Measurements from ENCODE around the gene CIAO1.
A peak's percentile ranks its signal among the peaks of the same experiment; 100 is the strongest.
"Not testable (repeated sequence)": the region's sequence is repeated elsewhere in the genome, so short reads cannot be mapped to it uniquely, and the experiment has no call there.

CIAO1 gene

DNA sequence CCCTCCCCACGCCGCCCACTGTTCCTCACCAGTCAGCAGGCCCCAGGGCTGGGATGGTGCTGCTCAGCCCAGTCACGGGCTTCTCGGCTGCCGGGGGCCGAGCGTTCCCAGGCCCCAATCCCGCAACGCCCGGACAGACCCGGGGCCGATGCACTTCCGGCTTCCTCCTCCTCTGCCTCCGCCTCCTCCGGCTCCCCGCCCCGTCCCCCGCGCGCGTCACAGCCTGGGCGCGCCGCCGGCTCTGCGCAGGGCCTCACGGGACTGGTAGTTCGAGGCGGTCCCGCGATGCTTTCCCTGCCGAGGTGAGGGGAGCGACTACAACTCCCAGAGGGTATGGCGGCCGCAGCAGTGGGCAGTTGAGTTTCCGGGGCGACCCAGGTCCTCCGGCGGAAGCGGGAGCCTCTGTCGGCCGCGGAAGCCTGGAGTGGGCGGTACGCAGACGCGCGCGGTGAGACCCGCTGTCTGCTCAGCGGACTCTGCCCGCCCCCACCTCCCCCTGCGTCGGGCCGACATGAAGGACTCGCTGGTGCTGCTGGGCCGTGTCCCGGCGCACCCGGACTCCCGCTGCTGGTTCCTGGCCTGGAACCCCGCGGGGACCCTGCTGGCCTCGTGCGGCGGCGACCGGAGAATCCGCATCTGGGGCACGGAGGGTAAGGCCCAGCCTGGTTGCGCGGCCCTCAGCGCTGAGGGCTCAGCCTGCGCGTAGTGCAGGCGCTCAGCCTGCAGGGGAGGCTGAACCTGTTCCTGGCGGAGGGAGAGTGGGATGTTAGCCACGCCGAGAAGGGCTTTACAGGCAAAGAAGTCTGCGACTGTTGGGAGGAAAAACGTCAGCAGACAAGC lies at the start of gene CIAO1, which contains the start of gene TMEM127:
Gene CIAO1, plus strand, starts transcription at position 386 of the 840 bp plus-strand sequence. Its CDS starts 126 bp downstream, at position 512.
Gene TMEM127, minus strand, starts transcription at position 158 of the 840 bp plus-strand sequence. CDS start 616 bp downstream, outside the sequence.
- peak; percentile 97 for DNase-seq (ENCODE audit: low read depth)

DNA sequence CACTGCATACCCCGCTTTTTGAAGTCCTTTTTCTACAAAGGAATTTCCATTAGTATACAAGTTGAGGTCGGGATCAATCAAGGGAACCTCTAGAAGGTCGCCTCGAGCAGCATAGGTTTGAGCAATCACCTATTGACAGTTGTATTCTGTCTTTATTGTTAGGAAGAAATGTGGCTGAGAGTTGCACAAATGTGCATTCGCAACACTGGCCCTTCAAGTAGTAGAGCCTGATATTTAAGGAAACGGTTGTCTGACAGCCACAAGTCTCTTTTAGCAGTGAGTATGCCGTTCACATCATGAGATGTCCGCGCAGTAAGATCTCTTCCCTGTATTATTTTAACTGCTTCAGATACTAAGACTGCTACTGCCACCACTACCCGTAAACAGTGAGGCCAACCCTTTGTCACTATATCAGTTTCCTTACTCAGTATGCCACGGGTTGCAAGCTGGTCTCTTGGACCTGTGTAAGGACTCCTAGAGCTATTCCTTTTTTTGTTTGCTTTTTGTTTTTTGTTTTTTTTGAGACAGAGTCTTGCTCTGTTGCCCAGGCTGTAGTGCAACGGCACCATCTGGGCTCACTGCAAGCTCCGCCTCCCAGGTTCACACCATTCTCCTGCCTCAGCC lies 47.4 kb upstream of the CIAO1 start:
- no peak for DNase-seq (ENCODE audit: low read depth)

DNA sequence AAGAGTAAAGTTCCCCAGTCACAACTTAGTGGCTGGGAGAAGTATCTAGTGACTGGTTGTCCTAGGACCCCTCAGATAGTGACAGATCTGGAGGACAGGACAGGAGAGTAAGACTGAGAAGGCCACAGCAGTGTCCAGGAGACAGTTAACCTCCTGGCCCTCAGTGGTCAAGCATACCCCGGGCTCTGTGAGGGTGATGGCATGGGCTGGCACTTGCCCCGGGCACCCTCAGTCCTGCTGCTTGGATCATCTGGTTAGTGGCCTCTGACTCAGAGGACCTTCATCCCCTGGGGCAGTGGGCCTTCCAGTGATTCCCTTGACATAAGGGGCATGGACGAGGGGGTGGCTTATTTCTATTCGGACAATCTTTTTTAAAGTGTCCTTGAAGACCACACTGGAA lies 46.1 kb upstream of the CIAO1 start:
- DNase-seq (ENCODE audit: low read depth): not testable (repeated sequence)

DNA sequence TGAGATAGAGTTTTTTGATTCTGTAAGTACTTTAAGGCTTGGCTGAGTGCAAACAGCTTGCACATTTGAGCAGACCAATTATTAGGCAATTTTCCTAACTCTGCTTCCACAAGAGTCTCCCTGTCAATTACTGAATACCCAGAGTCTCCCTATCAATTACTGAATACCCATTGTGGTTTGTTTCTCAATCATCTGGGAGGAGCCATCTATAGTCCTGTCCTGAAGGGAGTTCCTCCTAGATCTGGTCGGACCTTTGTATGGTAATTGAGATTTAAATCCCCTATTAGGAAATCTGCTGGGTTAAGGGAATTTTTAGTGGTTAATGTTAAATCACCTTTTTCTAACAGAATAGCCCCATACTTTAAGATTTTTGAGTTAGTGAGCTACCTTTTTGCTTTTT lies 44.9 kb upstream of the CIAO1 start:
- DNase-seq (ENCODE audit: low read depth): not testable (repeated sequence)

DNA sequence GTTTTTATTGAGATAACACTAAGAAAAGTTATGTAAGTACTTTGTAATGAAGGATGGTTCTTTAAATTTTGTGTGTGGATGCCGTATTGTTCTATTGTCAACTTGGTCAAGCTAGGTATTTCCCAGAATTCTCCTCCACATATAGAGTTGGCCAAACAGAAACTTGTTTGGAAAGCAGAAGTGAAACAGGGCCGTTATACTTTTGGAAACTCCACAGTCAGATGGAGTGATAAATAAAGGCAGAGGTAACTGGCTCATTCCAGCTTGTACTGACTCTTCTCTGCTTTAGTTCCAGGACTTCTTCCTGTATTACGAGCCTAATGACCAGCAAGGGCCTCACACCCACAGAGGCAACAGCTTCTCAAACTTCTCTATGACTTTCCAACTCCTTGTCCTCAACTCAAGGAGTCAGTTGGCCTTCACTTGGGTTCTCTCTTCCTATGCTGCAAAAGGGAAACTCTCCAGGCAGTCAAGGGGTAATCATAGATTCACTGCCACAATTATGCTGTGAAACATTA lies 41.0 kb upstream of the CIAO1 start:
- no peak for DNase-seq (ENCODE audit: low read depth)

DNA sequence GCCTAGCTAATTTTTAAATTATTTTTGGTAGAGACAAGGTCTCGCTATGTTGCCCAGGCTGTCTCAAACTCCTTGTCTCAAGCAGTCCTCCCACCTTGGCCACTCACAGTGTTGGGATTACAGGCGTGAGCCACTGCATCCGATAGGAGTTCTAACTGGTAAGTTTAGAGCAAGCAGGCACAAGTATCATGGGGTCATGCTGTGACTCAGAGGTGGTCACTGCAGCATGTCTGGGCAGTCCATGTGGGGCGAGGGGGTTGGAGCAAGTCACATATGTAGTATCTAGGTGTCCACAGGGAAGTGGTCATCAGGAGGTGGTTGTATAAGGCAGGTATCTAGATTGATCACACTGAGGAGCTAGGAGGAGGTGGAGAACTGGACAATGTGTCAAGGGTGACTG lies 34.7 kb upstream of the CIAO1 start:
- DNase-seq (ENCODE audit: low read depth): no peak

DNA sequence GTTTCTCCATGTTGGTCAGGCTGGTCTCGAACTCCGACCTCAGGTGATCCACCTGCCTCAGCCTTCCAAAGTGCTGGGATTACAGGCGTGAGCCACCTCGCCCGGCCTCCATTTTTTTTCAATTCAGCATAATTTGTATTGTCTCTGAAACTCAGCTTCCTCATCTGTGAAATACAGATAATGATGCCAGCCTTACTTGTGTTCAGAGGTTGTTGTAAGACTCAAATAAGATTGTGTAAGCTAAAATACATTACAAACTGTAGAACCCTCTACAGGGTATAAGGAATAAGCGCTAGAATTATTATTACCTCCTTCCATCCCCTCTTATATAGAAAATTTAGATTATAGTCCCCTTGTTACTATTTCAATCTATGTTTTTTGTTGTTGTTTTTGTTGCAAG lies 32.6 kb upstream of the CIAO1 start:
- no peak for DNase-seq (ENCODE audit: low read depth)

DNA sequence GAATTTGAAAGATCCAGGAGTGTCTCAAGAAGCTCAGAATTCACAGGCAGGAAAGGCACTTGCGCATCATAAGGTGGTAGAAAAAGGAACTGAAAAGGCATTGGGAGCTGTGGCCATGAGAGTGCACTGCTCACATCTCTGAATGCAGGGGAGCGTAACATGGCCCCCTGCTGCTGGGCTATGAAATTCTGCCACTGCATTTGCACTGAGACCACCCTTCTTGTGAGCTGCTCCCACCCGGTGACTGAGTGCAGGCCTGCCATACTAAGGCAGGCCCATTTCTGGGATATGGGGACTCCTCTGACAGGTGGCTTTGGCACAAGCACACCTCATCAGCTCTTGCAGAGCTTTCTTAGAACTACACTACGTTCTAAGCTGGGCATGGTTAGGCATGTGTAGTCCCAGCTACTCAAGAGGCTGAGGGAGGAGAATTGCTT lies 32.1 kb upstream of the CIAO1 start:
- DNase-seq (ENCODE audit: low read depth): no peak

DNA sequence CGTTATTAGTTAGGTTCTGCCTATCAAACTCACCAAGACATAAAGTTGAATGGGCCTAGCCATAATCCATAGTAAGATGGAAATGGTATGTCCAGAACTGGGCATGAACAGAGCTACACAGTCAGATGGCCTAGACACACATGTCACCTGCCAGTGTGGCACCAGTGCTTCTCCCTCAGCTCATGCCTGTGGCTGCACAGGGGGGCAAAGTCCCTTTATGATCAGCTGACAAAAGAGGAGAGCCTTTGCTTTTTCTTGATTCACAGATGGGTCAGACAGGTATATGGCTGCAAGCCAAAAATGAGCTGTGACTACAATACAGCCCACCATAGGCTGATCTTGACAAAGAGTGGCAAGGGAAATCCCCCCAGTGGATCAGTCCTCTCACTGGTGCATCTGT lies 29.1 kb upstream of the CIAO1 start:
- no peak for DNase-seq (ENCODE audit: low read depth)

DNA sequence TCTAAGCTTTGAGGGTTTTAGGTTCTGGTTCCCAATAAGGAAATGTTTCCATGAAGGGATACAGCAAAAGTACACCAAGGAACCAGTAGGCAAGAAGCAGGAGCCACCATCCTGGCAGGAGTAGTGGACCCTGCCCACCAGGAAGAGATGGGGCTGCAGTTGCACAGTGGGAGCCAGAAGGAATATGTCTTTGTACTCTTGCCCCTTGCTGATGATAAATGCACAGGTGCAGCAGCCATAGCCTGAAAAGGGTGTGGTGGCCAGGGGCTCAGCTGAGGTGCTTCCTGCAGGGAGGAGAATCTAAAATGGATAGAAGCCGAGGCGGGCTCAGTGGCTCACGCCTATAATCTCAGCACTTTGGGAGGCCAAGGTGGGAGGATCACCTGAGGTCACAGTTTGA lies 27.8 kb upstream of the CIAO1 start:
- no peak for DNase-seq (ENCODE audit: low read depth)

DNA sequence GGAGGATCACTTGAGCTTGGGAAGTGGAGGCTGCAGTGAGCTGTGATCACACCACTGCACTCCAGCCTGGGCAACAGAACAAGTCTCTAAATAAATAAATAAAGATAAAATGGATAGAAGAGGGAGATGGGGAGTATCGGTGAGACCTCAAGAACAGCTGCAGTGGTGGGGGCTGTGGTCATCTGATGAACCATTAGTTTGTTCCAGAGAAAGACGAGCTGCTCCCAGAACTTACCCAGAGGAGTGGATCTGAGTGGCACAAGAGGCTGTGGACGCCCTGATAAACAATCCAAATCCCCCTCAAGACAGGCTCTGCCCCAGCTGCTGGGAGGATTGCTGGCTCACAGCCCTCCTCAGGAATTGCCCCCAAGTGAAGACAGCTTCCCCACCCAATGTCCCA lies 26.9 kb upstream of the CIAO1 start:
- DNase-seq (ENCODE audit: low read depth): no peak

DNA sequence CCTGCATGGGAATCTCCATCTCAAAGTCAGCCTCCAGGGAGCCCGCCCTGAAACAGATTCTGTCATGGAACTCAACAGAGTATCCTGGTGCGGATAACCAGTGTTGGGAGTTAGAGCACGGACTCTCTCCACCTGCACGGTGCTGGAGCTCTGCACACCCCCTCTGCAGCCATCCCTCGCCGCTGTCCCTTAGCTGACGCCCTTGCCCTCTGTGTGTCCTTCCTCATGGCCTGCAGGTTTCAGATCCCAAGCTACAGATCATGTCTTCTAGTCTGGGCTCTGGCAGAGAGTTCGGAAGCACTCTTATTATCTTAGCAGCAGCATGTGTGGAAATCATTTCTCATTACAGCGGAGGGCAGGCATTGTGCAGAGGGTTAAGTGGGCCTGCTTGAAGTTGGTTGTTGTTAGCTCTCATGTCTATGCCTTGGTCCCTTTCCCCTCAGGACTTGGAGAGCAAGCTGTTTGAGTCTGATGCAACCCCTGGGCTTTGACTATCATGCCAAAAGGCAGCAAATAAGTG lies 26.2 kb upstream of the CIAO1 start:
- DNase-seq (ENCODE audit: low read depth): no peak

DNA sequence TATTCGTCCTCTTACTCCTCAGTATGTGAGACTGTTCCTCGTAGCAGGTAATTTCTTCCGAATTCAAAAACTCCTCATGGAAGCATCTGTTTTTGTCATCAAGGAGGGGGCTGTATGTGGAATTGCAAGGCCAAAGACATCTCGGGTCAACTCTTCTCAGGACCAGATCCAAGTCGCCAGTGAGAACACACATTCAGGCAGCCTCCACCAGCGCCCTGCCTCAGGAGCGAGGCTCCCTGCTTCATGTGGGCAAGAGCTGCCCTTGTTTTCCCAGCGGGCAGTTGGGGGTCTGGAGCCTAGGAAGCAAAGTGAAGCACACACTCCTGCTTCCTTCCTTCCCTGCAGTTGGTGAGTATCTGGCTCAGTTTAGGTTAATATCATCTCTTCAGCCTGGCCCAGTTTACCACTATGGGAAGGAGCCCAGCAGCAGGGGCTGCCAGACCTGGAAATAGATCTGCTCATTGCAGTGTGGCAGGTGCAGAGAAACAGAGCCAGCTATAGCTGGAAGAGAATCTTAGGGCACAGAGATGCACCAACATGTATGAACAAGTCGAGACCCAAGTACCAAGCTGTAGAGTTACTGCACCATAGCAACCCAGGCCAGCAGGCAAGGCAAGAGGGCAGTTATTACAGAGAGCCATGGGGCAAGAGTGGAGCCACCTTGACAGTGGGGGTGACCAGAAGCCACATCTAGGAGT lies 25.5 kb upstream of the CIAO1 start:
- DNase-seq (ENCODE audit: low read depth): no peak

DNA sequence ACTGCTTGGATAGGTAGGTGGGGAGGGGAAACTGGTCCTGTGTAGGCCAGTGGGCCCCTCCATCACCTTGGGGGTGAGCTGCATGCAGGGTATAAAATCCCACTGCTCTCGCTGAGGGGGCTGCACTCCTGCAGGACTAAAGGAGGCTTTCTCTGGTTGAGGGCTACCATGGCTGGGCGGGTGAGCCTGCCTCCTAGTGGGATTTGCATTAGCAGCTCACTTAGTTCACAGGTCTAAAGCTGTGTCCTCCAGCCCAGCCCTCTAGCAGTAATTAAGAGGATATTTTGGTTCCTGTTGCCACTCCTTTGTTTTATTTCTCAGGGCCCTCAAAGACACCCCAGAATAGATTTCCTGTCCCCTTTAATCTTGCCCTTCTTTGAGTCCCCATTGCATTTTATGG lies 24.8 kb upstream of the CIAO1 start:
- DNase-seq (ENCODE audit: low read depth): no peak

DNA sequence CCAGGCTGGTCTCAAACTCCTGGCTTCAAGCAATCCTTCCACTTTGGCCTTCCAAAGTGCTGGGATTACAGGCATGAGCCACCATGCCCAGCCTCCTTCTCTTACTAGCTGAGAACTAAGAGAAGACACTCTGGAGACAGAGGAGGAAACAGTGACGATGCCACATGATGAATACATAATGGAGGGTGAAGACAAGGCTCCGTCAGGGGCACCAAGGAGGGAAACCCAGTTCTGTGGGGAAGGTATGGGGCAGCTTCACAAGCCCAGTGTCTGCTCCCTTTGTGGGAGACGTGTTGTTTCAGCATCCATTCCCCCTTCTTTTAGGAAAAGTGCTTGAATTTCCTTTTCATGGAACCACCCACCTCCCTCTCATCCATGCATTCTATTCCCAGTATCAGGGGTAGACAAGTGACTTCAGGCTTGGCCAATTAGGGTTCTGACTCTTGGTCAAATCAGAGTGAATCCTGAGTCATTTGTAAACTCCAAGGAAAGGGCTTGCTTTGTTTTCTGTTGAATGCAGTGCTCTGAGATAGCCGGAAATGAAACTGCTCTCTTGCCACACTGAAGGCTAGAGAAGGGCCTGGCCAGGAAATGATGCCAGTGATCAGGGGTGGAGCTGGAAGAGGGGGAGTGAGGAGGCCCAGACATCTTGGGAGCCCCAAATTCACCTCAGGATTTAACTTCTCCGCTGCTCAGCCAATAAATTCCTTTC lies 24.0 kb upstream of the CIAO1 start:
- no peak for DNase-seq (ENCODE audit: low read depth)

DNA sequence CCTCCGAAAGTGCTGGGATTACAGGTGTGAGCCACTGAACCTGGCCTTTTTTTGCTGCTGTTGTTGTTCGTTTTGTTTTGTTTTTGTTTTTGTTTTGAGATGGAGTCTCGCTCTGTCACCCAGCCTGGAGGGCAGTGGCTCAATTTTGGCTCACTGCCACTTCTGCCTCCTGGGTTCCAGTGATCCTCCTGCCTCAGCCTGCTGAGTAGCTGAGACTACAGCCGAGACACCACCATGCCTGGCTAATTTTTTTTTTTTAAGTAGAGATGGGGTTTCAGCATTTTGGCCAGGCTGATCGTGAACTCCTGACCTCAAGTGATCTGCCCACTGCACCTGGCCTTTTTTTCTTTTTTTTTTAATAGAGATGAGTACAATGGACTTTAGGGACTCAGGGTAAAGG lies 22.2 kb upstream of the CIAO1 start:
- DNase-seq (ENCODE audit: low read depth): no peak

DNA sequence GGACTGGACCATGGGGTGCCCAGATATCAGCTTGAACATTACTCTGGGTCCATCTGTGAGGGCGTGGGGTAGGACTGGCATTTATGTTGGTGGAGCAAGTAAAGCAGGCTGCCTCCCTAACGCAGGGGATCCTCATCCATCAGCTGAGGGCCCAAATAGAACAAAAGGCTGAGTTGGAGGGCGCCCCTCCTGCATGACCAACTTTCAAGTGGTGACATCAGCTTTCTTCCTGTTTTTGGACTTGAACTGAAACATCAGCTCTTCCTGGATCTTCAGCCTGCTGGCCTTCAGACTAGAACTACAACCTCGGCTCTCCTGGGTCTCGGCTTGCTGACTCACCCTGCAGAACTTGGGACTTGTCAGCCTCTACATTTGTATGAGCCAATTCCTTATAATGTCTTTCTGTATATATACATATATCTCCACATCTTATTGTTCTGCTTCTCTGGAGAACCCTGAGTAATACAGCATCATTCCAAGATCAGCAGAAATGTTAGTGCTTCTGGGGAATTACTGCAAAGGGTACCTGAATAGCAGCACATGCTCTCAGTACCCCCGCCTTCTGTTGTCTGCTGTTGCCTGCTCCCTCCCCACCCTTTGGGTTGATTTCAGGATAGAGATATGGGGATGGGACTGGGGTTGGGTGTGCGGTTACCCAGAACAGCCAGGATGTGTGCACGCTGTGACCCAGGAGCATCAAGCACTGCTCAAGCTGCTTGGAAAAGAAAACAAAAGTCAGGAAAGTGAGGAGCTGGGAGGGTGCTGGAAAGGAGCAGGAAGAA lies 20.2 kb upstream of the CIAO1 start:
- no peak for DNase-seq (ENCODE audit: low read depth)

DNA sequence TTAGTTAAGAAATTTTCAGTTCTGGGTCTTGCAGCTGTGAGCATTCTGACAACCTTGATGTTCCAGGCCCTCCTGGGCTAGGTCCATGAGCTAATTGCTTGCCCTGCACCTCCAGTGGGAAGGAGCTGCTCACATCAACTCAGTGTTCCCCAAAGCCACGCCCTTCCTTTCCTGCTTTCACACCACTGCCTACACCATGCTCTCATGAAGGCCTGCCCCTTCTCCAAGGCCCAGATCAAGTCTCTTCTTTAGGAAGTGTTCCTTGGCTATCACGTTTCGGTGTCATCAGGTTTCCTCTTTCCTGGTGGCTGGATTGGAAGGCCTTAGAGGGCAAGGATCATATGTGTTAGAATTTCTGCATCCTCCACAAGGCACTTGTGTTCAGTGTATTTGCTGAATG lies 19.0 kb upstream of the CIAO1 start:
- DNase-seq (ENCODE audit: low read depth): no peak

DNA sequence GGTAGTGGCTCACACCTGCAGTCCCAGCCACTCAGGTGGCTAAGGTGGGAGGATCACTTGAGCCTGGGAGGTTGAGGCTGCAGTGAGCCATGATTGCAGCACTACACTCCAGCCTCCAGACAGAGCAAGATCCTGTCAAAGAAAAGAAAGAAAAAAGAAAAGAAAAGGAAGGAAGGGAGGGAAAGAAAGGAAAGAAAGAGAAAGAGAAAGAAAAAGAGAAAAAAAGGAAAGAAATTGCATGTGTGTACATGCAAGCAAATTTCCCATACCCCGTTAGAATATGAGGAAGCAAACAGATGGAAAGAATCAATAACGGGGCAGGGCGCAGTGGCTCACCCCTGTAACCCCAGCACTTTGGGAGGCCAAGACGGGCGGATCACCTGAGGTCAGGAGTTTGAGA lies 18.1 kb upstream of the CIAO1 start:
- no peak for DNase-seq (ENCODE audit: low read depth)

DNA sequence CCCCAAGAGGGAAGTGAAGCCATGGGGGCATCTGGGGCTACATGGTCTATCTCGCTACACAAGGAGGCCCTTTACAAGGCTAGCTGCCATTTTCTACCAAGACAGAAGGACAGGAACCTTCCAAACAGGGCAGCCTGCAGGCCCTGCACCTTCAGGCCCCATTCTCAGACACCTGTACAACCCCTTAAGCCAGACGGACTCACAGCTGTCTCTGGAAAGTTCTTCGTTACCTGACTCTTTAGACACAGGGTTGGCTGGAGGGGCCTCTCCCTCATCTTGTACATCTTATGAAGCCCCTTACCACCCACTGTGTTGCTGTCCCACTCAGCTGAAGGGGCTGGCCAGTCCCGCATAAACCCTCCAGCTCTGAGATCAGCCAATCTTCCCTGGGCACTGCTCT lies 17.4 kb upstream of the CIAO1 start:
- no peak for DNase-seq (ENCODE audit: low read depth)

DNA sequence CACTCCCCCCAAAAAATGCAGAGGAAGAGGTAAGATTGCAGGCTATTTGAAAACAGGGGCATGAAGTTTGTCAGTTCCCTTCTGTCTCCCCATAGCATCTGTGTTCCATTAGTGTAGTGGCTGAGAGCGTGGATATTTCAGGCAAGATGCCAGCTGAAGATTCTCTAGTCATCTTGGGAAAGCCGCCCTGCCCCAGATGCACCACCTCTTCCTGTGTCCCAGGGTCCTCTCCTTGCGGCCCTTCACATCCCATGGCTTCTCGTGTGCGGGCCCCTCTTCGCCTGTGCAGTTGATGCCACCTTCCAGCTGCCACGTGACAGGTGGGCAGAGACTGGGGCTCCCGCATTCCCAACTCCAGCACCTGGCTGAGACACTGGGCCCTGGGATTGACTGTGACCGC lies 16.4 kb upstream of the CIAO1 start:
- no peak for DNase-seq (ENCODE audit: low read depth)

Data from stimulated activated CD4-positive, alpha-beta T cell treated with anti-CD3 and anti-CD28 coated beads, Interleukin-2, amount 100 ng/mL, for 4 hours (primary cell).